ENCODE results near the gene LDB2. TPM values are rescaled to one million over a fixed set of nuclear protein-coding genes. Genes with fewer than 3 reads are reported as not detected.

LDB2 gene
- total and polyA plus RNA-seq, 2 donors (not counting 1 experiment from before 2014, with no cell fraction given), result not detected

DNA sequence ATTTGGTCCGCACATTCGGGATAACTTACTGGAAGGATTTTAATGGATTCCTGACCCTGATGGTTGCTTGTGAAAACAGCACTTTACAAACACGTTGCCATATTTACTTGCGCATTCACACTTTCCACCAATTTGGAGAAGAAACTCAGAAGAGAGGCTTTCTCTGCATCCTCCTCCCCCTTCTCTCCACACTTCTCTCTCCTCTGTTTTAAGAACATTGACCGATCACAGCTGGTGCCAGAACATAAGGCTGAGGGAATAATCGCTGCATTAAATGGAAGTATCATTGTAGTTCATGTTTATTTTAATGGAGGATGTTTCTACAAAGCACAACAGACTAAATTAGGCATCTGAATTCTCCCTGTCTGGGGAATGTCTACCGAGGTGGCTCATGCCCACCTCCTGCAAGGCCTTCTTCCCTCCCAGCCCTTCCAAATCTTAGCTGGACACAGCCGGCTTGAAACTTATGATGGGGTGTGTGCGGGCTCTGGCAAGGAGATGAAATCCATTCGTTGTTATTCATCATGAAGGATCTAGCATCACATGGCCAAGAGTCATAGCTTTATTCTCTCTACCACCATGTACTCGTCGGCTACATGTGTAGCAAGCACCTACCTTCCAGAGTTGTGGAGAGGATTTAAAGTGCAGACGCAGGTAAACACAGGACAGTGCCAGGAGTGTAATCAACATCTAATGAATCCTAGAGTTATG is 204.1 kb downstream of the LDB2 start:
- TF ChIP-seq EZH2 (IDR thresholded peaks at IDR 0.05; ENCODE audit: borderline replicate concordance, insufficient read depth, low read depth, low read length, poor library complexity, severe bottlenecking), result no peak
- TF ChIP-seq, protein P1, sequence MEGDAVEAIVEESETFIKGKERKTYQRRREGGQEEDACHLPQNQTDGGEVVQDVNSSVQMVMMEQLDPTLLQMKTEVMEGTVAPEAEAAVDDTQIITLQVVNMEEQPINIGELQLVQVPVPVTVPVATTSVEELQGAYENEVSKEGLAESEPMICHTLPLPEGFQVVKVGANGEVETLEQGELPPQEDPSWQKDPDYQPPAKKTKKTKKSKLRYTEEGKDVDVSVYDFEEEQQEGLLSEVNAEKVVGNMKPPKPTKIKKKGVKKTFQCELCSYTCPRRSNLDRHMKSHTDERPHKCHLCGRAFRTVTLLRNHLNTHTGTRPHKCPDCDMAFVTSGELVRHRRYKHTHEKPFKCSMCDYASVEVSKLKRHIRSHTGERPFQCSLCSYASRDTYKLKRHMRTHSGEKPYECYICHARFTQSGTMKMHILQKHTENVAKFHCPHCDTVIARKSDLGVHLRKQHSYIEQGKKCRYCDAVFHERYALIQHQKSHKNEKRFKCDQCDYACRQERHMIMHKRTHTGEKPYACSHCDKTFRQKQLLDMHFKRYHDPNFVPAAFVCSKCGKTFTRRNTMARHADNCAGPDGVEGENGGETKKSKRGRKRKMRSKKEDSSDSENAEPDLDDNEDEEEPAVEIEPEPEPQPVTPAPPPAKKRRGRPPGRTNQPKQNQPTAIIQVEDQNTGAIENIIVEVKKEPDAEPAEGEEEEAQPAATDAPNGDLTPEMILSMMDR (IDR thresholded peaks at IDR 0.05), result no peak
- Mint-ChIP-seq H3K27ac (no peak overlapping the region), H3K9me3 (ENCODE audit: insufficient read depth) (peaks cover 4% of the 10 kb centered on the region), H3K4me3 (no peak overlapping the region), H3K4me1 (no peaks in the 10 kb centered on the region), H3K27me3 (no peaks in the 10 kb centered on the region)
- intact Hi-C loops (cut with micrococcal nuclease), result no loop called here
- H3K9me3 ChIP-seq (ENCODE audit: control extremely low read depth in 1 of 3, control insufficient read depth in 2 of 3, insufficient read depth in 1 of 3, low read length in 2 of 3), result no peaks in the 10 kb centered on the region
- CTCF ChIA-PET, result no interaction called here
- no peak for ATAC-seq (ENCODE audit: low read depth)
- H3K36me3 ChIP-seq (replicated peaks in 1 of 2; ENCODE audit: control extremely low read depth in 1 of 2, control insufficient read depth in 1 of 2, extremely low read depth in 1 of 2, insufficient read depth in 2 of 2, low read length in 1 of 2), result no peaks in the 10 kb centered on the region
- DNase-seq, result no peak
- no peak overlapping the region for H3K9ac ChIP-seq (ENCODE audit: low read length)
- no peaks in the 10 kb centered on the region for H3K4me1 ChIP-seq (ENCODE audit: control insufficient read depth in 2 of 2, insufficient read depth in 2 of 2, low read length in 2 of 2)
- H4K20me1 ChIP-seq (ENCODE audit: control insufficient read depth, insufficient read depth, low read length, poor library complexity, severe bottlenecking), result no peaks in the 10 kb centered on the region
- 86% methylated on average over 4 of the region's 13 CpGs for WGBS (ENCODE audit: insufficient coverage)
- POLR2A ChIA-PET, result no interaction called here
- H3K4me2 ChIP-seq (replicated peaks; ENCODE audit: low read depth, low read length, poor library complexity, severe bottlenecking), result no peak overlapping the region
- H3K27ac ChIP-seq (ENCODE audit: low read length in 2 of 2), result no peak overlapping the region
- no peaks in the 10 kb centered on the region for H3K79me2 ChIP-seq (ENCODE audit: control insufficient read depth, insufficient read depth, low read length)
- H3K27me3 ChIP-seq (replicated peaks in 1 of 4; ENCODE audit: control extremely low read depth in 1 of 4, control insufficient read depth in 3 of 4, insufficient read depth in 4 of 4, low read length in 3 of 4), result no peaks in the 10 kb centered on the region
- H2AFZ ChIP-seq (ENCODE audit: insufficient read depth, low read depth, low read length, poor library complexity, severe bottlenecking), result no peak overlapping the region
- no peak overlapping the region for H3K4me3 ChIP-seq (ENCODE audit: control extremely low read depth in 1 of 5, extremely low read depth in 1 of 5, insufficient read depth in 1 of 5, low read depth in 2 of 5, low read length in 4 of 5)

DNA sequence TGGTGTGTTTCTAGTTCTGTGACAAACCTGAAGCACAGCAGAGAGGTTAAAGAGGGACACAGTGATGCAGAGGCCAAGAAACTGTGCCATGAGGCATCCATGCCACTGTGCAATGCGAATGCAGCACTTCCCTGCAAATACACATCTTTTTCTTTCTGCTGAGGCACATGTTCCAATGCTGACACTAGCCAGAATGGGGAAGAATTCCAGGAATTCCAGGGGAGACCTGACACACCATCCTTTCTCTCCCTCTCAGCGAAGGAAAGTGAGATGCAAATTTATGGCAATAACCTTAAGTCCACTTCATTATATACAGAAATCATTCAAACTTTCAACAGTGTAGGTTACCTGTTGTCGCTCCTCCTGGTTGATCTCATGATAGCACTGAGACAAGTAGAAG is 204.8 kb downstream of the LDB2 start:
- Histone ChIP-seq H3K4me1 (ENCODE audit: control insufficient read depth in 2 of 2, insufficient read depth in 2 of 2, low read length in 2 of 2) (no peaks in the 10 kb centered on the region), H3K4me3 (ENCODE audit: control extremely low read depth in 1 of 5, extremely low read depth in 1 of 5, insufficient read depth in 1 of 5, low read depth in 2 of 5, low read length in 4 of 5) (no peak overlapping the region), H3K9me3 (ENCODE audit: control extremely low read depth in 1 of 3, control insufficient read depth in 2 of 3, insufficient read depth in 1 of 3, low read length in 2 of 3) (no peaks in the 10 kb centered on the region), H3K36me3 (replicated peaks in 1 of 2; ENCODE audit: control extremely low read depth in 1 of 2, control insufficient read depth in 1 of 2, extremely low read depth in 1 of 2, insufficient read depth in 2 of 2, low read length in 1 of 2) (no peaks in the 10 kb centered on the region), H3K79me2 (ENCODE audit: control insufficient read depth, insufficient read depth, low read length) (no peaks in the 10 kb centered on the region), H3K9ac (ENCODE audit: low read length) (no peak overlapping the region), H4K20me1 (ENCODE audit: control insufficient read depth, insufficient read depth, low read length, poor library complexity, severe bottlenecking) (no peaks in the 10 kb centered on the region), H3K27me3 (replicated peaks in 1 of 4; ENCODE audit: control extremely low read depth in 1 of 4, control insufficient read depth in 3 of 4, insufficient read depth in 4 of 4, low read length in 3 of 4) (no peaks in the 10 kb centered on the region), H3K27ac (ENCODE audit: low read length in 2 of 2) (no peak overlapping the region), H3K4me2 (replicated peaks; ENCODE audit: low read depth, low read length, poor library complexity, severe bottlenecking) (no peak overlapping the region), H2AFZ (ENCODE audit: insufficient read depth, low read depth, low read length, poor library complexity, severe bottlenecking) (no peak overlapping the region)
- intact Hi-C loops (cut with micrococcal nuclease), result no loop called here
- ChIA-PET CTCF (no interaction called here), POLR2A (no interaction called here)
- Mint-ChIP-seq H3K27ac (no peak overlapping the region), H3K27me3 (no peaks in the 10 kb centered on the region), H3K4me1 (no peaks in the 10 kb centered on the region), H3K9me3 (ENCODE audit: insufficient read depth) (peaks cover 4% of the 10 kb centered on the region), H3K4me3 (no peak overlapping the region)
- DNase-seq (no peak), ATAC-seq (ENCODE audit: low read depth) (no peak)
- TF ChIP-seq, protein P1 (IDR thresholded peaks at IDR 0.05), result no peak
- no peak for TF ChIP-seq EZH2 (IDR thresholded peaks at IDR 0.05; ENCODE audit: borderline replicate concordance, insufficient read depth, low read depth, low read length, poor library complexity, severe bottlenecking)
- 78% methylated on average over 2 of the region's 3 CpGs for WGBS (ENCODE audit: insufficient coverage)
